ENCODE results near the gene KCNA5.

KCNA5 gene

GRCh38 chr12:5027046-5027821 lies 16.4 kb upstream of the KCNA5 start:
- DNase-seq (ENCODE audit: low read depth) = no peak

DNA sequence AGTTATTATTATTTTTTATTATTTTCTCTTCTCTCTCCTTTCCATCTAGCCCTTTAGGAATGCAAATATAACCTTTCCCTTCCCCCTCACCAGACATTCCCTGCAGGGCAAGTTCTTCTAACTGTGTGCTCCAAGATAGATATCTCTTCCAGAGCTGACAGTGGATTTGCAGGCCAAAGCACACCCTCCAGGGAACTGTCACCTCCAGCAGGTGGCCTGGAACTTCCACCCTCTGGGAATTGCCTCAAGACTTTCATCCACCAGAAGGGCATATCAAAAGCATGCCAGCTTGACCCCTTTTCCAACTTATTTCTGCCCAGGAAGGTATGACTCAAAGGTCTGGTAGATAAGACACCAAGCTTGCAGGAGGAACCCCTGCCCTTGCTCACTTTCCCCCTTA lies 13.6 kb upstream of the KCNA5 start:
- DNase-seq (ENCODE audit: low read depth) = no peak

GRCh38 chr12:5031242-5031641 lies 12.4 kb upstream of the KCNA5 start:
- no peak for DNase-seq (ENCODE audit: low read depth)

DNA sequence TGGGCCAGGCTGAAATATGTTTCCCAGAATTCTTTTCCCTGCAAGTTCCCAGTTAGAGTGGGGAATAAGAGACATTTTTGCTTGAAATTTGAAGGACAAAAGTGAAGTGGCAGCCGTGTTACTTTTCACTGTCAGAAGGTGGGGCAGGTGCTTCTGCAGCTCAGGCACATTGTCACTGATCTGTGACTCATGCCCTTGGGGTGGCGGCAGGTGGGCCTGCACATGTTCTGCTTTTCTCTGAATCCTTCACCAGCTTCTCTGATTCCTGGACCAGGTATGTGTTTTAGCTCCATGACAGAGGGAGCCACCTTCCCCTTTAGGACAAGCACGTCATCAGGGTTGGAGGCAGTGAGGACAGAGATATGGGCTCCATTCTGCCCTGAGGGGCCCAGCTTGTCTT lies 11.7 kb upstream of the KCNA5 start:
- DNase-seq (ENCODE audit: low read depth) = no peak

- no peak for DNase-seq (ENCODE audit: low read depth)
Observed at GRCh38 chr12:5032821-5033220, 10.9 kb upstream of the KCNA5 start.

DNA sequence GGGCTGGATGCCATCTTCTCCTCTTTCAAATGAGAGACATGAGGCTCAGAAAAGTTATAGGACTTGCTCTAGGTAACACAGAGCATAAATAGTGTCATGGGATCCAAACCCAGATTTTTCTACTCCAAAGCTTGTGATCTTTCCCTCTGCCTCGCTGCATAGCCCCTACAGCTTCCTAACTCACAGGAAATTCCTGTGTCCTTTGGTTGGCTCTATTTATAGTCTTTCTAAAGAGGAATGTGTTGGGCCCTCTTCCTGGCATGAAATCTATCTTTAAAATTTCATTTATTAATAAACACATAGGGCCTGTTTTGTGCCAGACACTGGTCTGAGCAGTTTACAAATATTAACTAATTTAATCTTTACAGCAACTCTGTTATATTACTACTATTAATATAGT lies 9.8 kb upstream of the KCNA5 start:
- DNase-seq (ENCODE audit: low read depth) = no peak

DNA sequence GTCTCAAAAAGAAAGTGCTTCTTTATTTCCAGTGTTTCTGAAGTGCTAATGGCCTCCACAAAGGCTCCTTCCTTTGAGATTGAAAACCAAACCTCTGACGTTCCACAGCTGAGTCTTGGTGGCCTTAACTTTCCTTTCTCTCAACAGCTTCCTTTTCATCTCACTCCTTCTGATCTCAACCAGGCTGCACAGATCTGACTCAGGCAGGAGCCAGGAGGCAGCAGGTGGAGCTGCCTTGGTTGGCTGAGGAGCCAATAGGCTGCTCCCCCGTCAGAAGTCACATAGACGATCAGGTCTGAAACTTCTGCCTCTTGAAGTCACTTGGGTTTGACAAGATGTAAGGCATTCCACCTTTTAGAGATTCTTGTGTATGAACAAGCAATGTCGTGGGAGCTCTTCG lies 9.1 kb upstream of the KCNA5 start:
- no peak for DNase-seq (ENCODE audit: low read depth)

DNA sequence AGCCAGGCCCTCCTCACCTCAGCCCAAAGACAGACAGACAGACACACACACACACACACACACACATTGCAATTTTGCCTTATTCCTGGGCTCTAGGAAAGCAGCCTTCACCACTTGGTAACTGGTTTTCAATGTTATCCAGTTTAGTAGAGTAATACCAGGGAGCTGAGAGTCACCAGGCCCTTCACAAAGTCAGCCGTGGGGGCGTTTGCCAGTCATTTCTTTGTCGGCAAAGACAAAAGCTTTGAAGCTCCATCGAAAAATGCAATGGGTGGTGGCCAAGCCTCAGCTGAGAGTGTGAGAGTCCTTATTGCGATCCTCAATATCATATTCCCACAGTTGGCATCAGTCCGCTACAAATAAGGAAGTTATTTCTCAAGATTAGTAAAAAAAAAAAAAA lies 8.1 kb upstream of the KCNA5 start:
- DNase-seq (ENCODE audit: low read depth) = no peak

- no peak for DNase-seq (ENCODE audit: low read depth)
Observed at GRCh38 chr12:5036031-5036430, 7.6 kb upstream of the KCNA5 start.

DNA sequence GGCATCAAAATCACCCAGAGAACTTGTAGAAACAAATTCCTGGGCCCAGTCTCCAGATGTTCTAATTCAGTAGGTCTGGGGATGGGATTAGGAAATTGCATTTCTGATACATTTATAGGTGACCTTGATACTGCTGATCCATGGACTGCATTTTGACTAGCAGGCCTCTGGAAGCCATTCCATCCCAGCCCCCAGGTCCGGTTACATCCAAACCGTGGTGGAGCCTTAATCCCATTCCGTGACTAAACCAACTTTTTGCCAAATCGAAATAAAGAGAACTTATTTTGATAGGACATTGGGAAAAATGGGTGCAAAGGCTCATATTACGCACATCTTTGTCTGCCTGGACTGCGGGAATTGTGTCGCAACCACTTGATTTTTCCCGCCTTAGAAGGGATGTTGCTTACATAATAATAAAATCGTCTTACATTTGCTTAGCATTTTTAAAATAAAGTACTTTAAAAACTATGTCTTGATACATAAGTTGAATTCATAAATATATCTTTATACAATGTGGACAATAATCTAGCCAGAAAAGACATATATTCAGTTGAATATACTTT lies 5.8 kb upstream of the KCNA5 start:
- DNase-seq (ENCODE audit: low read depth) = no peak

- DNase-seq (ENCODE audit: low read depth) = no peak
Observed at GRCh38 chr12:5038781-5039311, 4.8 kb upstream of the KCNA5 start.

DNA sequence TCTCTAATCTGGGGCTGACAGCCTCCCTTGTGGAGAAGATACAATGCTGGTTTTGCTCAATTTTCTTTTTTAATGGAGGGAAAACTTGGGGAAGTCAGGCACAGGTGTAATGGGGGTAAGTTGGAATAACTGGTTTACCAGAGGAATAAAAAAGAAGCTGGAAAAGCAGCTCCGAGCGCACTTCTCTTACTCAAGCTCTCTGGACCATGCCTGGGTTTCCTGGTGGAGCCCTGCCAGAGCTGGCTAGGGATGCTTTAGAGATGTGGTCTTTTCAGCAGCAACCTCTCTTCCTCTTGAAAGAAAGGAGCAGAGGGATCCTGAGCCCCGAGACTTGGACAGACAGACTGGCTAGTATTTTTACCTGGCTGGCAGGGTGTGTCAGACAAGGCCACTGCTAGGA lies 3.9 kb upstream of the KCNA5 start:
- DNase-seq (ENCODE audit: low read depth) = no peak

GRCh38 chr12:5040368-5040767 lies 3.3 kb upstream of the KCNA5 start:
- no peak for DNase-seq (ENCODE audit: low read depth)

DNA sequence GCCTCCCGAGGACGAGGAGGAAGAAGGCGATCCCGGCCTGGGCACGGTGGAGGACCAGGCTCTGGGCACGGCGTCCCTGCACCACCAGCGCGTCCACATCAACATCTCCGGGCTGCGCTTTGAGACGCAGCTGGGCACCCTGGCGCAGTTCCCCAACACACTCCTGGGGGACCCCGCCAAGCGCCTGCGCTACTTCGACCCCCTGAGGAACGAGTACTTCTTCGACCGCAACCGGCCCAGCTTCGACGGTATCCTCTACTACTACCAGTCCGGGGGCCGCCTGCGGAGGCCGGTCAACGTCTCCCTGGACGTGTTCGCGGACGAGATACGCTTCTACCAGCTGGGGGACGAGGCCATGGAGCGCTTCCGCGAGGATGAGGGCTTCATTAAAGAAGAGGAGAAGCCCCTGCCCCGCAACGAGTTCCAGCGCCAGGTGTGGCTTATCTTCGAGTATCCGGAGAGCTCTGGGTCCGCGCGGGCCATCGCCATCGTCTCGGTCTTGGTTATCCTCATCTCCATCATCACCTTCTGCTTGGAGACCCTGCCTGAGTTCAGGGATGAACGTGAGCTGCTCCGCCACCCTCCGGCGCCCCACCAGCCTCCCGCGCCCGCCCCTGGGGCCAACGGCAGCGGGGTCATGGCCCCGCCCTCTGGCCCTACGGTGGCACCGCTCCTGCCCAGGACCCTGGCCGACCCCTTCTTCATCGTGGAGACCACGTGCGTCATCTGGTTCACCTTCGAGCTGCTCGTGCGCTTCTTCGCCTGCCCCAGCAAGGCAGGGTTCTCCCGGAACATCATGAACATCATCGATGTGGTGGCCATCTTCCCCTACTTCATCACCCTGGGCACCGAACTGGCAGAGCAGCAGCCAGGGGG lies 979 bp downstream of the KCNA5 start:
- DNase-seq (ENCODE audit: low read depth) = no peak

GRCh38 chr12:5047094-5047493 lies 3.4 kb downstream of the KCNA5 start:
- DNase-seq (ENCODE audit: low read depth) = no peak

DNA sequence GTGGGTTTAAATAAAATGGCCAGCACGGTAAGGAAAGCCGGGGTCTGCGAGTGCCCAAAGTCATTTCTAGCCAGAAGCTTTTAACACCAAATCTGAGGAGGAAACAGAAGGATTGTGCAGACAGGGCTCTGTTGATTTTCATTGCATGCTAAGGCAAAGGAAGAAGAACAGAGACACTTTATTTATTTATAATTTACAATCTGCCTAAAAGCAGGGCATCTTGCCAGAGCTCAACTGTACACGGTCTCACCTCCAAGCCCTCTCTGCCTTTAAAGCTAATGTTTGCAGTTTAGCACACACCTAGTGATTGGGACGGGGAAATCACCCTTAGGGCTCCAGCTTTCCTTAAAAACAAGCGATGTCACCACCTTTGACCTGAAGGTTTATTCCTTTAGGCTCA lies 4.0 kb downstream of the KCNA5 start:
- DNase-seq (ENCODE audit: low read depth) = no peak

DNA sequence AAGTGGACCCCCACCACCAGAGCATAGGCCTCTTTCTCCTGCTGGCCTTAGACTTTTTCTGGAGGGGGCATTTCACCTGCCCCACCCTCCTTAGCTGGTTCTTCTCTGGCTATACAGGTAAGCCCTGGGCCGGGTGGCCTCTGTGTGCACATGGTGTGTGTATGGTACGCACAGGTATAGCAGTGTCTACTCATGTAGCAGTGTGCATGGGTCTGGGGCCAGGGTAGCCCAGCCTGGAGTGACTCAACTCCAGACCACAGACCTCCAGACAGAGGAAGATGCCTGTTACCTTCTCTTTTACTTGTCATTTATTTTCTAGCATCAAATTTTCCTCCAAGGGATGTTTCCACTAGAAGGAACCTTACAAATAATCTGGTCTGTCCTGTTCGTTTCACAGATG lies 6.9 kb downstream of the KCNA5 start:
- DNase-seq (ENCODE audit: low read depth) = no peak

DNA sequence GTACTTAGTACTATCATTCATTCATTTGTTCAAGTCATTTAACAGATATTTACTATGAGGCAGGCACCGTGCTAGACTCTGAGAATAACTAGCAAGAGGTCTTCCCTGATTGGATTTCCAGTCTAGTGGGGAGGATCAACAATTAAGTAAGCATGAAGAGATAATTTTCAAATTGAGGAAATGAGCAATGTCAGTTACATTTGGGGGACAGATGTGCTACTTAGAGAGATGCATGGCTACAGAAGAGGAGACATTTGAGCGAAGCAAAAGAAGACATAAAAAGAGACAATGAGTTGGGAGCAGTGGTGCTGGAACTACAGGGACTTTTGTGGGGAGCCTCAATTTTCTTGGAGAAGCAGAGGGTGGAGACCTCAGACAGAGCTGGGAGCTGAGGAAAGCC lies 7.7 kb downstream of the KCNA5 start:
- DNase-seq (ENCODE audit: low read depth) = no peak

GRCh38 chr12:5051913-5052312 lies 8.2 kb downstream of the KCNA5 start:
- no peak for DNase-seq (ENCODE audit: low read depth)

DNA sequence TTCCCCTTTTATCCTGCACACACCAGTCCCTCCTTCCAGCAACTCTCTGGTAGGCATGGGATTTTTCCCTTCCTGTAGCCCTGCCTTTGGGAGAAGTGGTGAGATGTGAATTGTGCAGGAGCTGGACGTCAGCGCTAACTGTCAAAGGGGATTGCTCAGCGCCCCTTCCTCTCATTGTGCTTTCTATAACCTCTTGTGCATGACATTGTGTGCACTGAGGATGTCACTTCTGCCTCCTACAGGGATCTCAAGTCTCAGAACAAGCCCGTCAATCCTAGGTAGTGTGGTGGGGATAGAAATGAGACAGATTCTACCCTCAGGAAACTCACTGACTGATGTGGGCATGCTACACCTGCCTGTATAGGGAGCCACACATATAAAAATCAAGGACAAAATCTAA lies 8.7 kb downstream of the KCNA5 start:
- no peak for DNase-seq (ENCODE audit: low read depth)

GRCh38 chr12:5059358-5059757 lies 15.7 kb downstream of the KCNA5 start:
- DNase-seq (ENCODE audit: low read depth) = no peak

GRCh38 chr12:5060958-5061357 lies 17.3 kb downstream of the KCNA5 start:
- no peak for DNase-seq (ENCODE audit: low read depth)

GRCh38 chr12:5063149-5063548 lies 19.5 kb downstream of the KCNA5 start:
- DNase-seq (ENCODE audit: low read depth) = no peak

All from iris pigment epithelial cell (primary cell).